Measurements from ENCODE around the gene CCDC69. TPM values are rescaled to one million over a fixed set of nuclear protein-coding genes. Genes with fewer than 3 reads are reported as not detected.

CCDC69 gene
- total RNA-seq, 4 donors from 2014 or later: 13.5 to 51.6 (median 18.3) TPM

DNA sequence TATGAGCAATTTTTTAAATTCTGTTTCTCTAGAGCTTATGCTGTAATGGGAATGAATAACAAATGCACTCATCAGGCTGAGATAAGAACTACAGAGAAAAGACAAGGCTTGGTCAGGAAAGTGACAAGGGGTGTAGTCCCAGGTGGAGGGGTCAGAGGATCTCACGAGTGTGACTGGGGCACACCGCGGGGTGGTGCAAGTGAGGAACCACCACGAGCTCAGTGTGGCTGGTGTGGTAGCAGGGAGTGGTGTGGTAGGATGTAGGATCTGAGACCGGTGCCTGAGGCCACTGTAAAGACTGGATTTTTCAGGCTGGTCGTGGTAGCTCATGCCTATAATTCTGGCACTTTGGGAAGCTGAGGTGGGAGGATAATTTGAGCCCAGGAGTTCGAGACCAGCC, 75.3 kb downstream of the CCDC69 start:
- TF ChIP-seq, protein P1, sequence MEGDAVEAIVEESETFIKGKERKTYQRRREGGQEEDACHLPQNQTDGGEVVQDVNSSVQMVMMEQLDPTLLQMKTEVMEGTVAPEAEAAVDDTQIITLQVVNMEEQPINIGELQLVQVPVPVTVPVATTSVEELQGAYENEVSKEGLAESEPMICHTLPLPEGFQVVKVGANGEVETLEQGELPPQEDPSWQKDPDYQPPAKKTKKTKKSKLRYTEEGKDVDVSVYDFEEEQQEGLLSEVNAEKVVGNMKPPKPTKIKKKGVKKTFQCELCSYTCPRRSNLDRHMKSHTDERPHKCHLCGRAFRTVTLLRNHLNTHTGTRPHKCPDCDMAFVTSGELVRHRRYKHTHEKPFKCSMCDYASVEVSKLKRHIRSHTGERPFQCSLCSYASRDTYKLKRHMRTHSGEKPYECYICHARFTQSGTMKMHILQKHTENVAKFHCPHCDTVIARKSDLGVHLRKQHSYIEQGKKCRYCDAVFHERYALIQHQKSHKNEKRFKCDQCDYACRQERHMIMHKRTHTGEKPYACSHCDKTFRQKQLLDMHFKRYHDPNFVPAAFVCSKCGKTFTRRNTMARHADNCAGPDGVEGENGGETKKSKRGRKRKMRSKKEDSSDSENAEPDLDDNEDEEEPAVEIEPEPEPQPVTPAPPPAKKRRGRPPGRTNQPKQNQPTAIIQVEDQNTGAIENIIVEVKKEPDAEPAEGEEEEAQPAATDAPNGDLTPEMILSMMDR (IDR thresholded peaks at IDR 0.05): no peak
- TF ChIP-seq POLR2A (IDR thresholded peaks at IDR 0.05): no peak
- H3K27me3 ChIP-seq: no peaks in the 10 kb centered on the region
- no peak overlapping the region for H3K4me3 ChIP-seq (replicated peaks in 1 of 3)
- H3K36me3 ChIP-seq: peaks cover 0 to 8% of the 10 kb centered on the region in 2 donors
- H3K4me1 ChIP-seq: peaks cover 18 to 30% of the 10 kb centered on the region in 2 donors
- no peak overlapping the region for H3K27ac ChIP-seq
- 80 to 88% methylated on average over 7 of the region's 7 CpGs for WGBS, 2 donors
- no peaks in the 10 kb centered on the region for H3K9me3 ChIP-seq
- intact Hi-C loops (cut with DNase I): no loop called here
- no peak for DNase-seq

DNA sequence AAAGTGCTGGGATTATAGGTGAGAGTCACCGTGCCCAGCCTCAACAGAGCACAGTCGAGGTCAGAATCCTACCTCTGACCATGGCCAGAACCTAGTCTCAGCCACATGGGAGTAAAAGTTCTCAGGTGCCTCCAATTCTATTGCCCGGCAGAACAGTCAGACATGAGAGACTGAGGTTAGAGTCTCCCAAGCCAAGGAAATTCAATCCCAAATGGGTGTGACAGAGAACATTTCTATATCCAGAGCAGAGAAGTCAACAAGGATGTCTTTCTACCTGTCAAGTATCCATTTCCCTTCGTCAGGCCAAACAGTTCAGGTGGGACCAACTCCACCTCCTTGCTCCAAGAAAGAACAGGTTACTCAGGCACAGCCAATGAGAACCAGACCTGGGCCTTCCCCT, 76.9 kb downstream of the CCDC69 start:
- peaks cover 18 to 37% of the 10 kb centered on the region in 2 donors for H3K4me1 ChIP-seq
- intact Hi-C loops (cut with DNase I): no loop called here
- no peak overlapping the region for H3K4me3 ChIP-seq (replicated peaks in 1 of 3)
- no peak for TF ChIP-seq POLR2A (IDR thresholded peaks at IDR 0.05)
- TF ChIP-seq, protein P1 (IDR thresholded peaks at IDR 0.05): no peak
- no peak overlapping the region for H3K27ac ChIP-seq
- peaks cover 0 to 8% of the 10 kb centered on the region in 2 donors for H3K36me3 ChIP-seq
- H3K9me3 ChIP-seq: no peaks in the 10 kb centered on the region
- H3K27me3 ChIP-seq: no peaks in the 10 kb centered on the region
- no peak for DNase-seq
- WGBS, 2 donors: 87 to 93% methylated on average over 4 of the region's 4 CpGs

DNA sequence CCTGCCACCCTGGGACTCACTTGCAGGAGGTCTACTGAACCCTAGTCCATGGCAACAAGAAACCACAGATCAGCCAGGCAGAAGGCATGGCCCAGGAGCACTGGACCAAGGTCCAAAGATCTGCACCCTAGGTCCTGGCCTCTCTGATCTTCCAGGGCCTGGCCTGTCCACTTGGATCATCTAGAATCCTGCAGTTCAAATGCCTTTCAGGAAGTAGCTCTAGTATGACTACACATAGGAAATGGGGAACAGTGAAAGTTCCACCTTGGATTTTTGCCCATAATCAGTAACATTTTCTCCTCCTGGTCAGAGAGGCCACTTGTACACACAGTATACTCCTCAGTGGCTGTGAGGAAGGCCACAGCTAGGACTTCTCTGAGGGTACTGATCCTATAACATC, 77.8 kb downstream of the CCDC69 start:
- Histone ChIP-seq H3K4me3 (replicated peaks in 1 of 3) (no peak overlapping the region), H3K36me3 (peaks cover 0 to 8% of the 10 kb centered on the region in 2 donors), H3K27me3 (no peaks in the 10 kb centered on the region), H3K4me1 (peaks cover 9 to 40% of the 10 kb centered on the region in 2 donors), H3K27ac (no peak overlapping the region), H3K9me3 (no peaks in the 10 kb centered on the region)
- intact Hi-C loops (cut with DNase I): no loop called here
- DNase-seq: no peak
- TF ChIP-seq, protein P1 (IDR thresholded peaks at IDR 0.05): no peak
- TF ChIP-seq POLR2A (IDR thresholded peaks at IDR 0.05): no peak

DNA sequence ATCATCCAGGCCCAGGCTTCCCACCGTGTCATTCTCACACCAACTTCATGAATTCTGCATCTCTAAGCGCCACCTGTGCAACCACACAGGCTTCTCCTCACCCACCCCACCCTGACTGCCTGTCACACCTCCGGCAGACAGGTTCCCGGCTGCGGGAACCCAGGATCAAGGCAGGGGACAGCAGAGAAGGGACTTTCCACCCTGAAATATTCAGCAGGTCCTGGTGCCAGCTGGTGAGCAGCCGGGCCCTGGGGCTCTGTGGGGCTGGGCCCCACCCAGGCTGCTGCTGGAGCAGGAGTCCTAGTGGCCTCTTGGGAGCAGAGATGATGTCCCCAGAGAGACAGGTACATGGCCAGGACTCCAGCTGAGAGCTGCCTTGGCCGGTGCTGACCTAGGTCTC, 79.0 kb downstream of the CCDC69 start:
- no peaks in the 10 kb centered on the region for H3K27me3 ChIP-seq
- 77 to 96% methylated on average over 7 of the region's 7 CpGs for WGBS, 2 donors
- no peaks in the 10 kb centered on the region for H3K9me3 ChIP-seq
- peaks cover 0 to 9% of the 10 kb centered on the region in 2 donors for H3K36me3 ChIP-seq
- TF ChIP-seq, protein P1 (IDR thresholded peaks at IDR 0.05): no peak
- TF ChIP-seq POLR2A (IDR thresholded peaks at IDR 0.05): no peak
- peaks cover 0 to 30% of the 10 kb centered on the region in 2 donors for H3K4me1 ChIP-seq
- intact Hi-C loops (cut with DNase I): no loop called here
- H3K27ac ChIP-seq: no peak overlapping the region
- no peak for DNase-seq
- no peak overlapping the region for H3K4me3 ChIP-seq (replicated peaks in 1 of 3)

DNA sequence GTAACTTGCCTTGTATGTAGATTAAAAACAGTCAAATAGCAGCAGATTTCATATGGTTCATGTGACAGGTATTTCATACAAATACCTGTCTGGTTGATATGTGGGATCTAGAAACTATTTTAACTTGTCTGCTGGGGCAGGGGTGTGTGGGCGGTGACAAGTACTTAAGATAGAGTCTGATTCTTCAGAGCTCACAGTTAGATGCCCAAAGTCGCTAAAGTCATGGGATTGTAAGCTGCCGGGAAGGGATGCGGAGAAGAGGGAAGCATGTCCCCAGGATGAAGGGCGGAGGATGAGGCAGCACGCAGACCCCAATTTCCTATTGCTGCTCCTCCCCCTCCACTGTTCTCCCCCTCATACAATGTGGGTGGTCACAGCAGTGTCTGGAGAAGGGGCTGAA, 79.6 kb downstream of the CCDC69 start:
- Histone ChIP-seq H3K4me1 (peaks cover 0 to 30% of the 10 kb centered on the region in 2 donors), H3K9me3 (no peaks in the 10 kb centered on the region), H3K27ac (no peak overlapping the region), H3K36me3 (peaks cover 1 to 16% of the 10 kb centered on the region in 2 donors), H3K27me3 (no peaks in the 10 kb centered on the region), H3K4me3 (replicated peaks in 1 of 3) (no peak overlapping the region)
- no peak for DNase-seq
- intact Hi-C loops (cut with DNase I): no loop called here
- WGBS, 2 donors: 85 to 87% methylated on average over 6 of the region's 6 CpGs
- TF ChIP-seq, protein P1 (IDR thresholded peaks at IDR 0.05): no peak
- TF ChIP-seq POLR2A (IDR thresholded peaks at IDR 0.05): no peak

Measured in thyroid gland (tissue), 4 donors.